Measurements from ENCODE around the gene TESK2.

TESK2 gene

GRCh38 chr1:45328680-45329079 lies 162.3 kb downstream of the TESK2 start:
- peak; percentile 5 for DNase-seq (ENCODE audit: low spot score)
- TF ChIP-seq CTCF (IDR thresholded peaks at IDR 0.05; ENCODE audit: extremely low read depth, missing control alignments): no peak

- TF ChIP-seq CTCF (IDR thresholded peaks at IDR 0.05; ENCODE audit: extremely low read depth, missing control alignments): no peak
- peak; percentile 48 for DNase-seq (ENCODE audit: low spot score)
These were observed 163.1 kb downstream of the TESK2 start for GRCh38 chr1:45327644-45328515.

GRCh38 chr1:45326627-45327623 lies 164.0 kb downstream of the TESK2 start, which contains the start of gene HPDL:
HPDL (plus strand) TSS chr1:45326895; CDS start chr1:45327149, 254 bp downstream.
- peak; percentile 86 for DNase-seq (ENCODE audit: low spot score)
- TF ChIP-seq CTCF (IDR thresholded peaks at IDR 0.05; ENCODE audit: extremely low read depth, missing control alignments): no peak

- peak; percentile 17 for DNase-seq (ENCODE audit: low spot score)
These were observed 165.0 kb downstream of the TESK2 start for GRCh38 chr1:45325851-45326506.

GRCh38 chr1:45322486-45323040 lies 168.4 kb downstream of the TESK2 start:
- TF ChIP-seq CTCF (IDR thresholded peaks at IDR 0.05; ENCODE audit: extremely low read depth, missing control alignments): no peak
- peak; percentile 15 for DNase-seq (ENCODE audit: low spot score)

More at GRCh38 chr1:45325851-45326506, 165.0 kb downstream of the TESK2 start:
- TF ChIP-seq CTCF (IDR thresholded peaks at IDR 0.05; ENCODE audit: extremely low read depth, missing control alignments): no peak

- TF ChIP-seq CTCF (IDR thresholded peaks at IDR 0.05; ENCODE audit: extremely low read depth, missing control alignments): no peak
- no peak for DNase-seq (ENCODE audit: low spot score)
These were observed 169.5 kb downstream of the TESK2 start for GRCh38 chr1:45321444-45321843.
